GM12801 (cell line): ENCODE data around the gene TRIO.

Experiments
- TF ChIP-seq, protein P1 (sequence below): IDR thresholded peaks from one replicate; pipeline ENCODE4 v1.5.1; 2011; ENCODE audit warnings: control low read depth; ENCODE audit not compliant: insufficient read length; ENCODE audit errors: extremely low read depth

TRIO gene

DNA sequence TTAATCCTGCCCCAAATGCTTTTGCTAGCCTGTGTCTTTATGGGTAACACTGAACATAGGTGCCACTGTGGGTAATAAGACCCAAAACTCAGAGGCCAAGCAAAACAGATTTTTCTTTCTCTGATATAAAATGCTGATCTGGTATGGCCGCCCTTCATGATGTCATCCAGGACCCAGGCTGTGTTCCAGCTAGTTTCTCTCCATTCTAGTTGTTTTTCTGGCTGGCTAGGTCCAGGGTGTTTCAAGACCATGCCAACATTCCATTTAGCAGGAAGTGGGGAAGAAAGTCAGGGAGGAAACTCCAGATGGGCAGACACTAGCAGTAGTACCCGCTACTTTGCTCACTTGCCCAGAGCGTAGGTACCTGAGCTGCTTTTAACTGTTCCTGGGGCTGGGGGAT lies 254.6 kb downstream of the TRIO start:
- TF ChIP-seq, protein P1, sequence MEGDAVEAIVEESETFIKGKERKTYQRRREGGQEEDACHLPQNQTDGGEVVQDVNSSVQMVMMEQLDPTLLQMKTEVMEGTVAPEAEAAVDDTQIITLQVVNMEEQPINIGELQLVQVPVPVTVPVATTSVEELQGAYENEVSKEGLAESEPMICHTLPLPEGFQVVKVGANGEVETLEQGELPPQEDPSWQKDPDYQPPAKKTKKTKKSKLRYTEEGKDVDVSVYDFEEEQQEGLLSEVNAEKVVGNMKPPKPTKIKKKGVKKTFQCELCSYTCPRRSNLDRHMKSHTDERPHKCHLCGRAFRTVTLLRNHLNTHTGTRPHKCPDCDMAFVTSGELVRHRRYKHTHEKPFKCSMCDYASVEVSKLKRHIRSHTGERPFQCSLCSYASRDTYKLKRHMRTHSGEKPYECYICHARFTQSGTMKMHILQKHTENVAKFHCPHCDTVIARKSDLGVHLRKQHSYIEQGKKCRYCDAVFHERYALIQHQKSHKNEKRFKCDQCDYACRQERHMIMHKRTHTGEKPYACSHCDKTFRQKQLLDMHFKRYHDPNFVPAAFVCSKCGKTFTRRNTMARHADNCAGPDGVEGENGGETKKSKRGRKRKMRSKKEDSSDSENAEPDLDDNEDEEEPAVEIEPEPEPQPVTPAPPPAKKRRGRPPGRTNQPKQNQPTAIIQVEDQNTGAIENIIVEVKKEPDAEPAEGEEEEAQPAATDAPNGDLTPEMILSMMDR, result no peak

DNA sequence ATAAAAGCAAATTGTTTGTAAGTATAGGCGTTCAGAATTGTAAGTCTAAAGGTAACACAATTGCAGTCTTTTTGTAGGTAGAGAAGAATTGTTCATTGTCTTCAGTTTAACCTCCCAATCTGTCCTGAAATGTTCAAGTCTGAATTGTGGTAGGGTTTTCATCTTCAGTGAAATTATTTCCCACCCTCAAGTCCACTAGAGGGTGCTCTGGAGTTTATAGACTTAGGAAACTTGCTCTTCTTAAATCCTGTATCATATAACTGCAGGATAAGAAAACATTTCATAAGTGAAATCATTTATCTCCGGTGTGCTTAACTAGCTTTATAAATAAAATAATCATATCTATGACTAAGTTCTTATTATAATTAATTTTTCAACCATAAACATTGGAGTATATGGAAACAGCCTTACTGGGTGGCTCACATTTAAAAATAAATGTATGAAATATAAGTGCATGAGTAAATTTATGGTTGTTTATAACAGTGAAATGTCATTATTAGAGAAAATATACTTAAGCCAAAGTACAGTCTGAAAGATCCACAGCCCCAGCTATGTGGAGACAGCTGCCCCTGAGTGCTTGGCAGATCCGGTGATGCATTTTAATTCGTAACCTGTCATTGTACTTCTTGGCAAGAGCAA lies 256.0 kb downstream of the TRIO start:
- TF ChIP-seq, protein P1, result no peak

DNA sequence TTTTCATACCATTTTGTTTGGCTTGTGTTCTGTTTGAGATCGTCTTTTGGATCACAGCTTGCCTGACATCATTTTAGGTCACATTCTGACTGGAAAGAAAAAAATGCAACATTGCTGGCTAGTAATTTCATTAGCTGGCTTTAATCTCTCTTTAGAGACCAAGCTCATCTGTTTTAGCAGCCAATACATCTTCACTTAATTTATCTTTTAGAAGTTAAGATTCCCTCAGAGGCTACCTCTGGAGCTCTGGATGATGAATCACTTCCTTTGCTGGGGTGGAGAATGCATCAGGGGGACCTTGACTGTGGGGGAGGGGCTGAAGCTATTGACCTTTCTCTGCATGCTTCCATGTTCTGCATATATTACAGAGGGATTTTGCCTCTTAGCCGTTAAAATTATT lies 256.9 kb downstream of the TRIO start:
- TF ChIP-seq, protein P1, result no peak

DNA sequence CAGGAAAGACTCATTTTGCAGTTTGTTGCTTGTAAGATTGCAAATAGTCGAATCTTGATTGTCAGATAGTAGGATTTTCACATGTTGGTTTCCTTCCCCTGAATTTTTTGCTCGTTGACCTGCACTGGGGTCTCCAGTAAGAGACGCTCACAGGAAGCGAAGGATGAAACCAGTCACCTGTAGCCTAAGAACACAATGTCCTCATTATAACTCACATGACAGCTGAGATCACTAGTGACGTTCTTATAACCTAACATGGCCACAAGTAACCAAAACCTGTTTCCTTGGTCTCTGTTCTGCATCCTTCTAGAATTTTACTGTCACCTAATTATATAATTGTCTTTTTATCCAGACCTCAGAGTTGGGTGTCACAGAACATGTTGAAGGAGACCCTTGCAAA lies 257.5 kb downstream of the TRIO start:
- TF ChIP-seq, protein P1, result no peak

DNA sequence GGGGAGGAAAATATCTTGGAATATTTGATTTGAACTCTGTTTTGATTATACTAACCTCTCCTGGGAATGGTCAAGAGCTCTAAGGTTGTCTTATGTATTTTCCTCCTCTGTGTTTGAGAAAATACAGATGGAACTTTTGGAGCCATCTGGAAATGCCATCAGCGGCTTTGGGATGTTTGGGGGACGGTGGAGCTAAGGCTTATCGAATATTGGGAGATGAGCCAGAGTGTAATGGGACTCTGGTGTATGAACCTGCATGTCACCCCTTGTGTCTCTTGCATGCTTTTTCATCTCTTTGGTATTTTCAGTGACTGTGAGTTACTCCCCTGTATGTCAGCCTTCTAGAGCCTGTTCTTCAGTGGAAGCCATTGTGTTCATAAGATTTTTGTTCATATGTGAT lies 258.5 kb downstream of the TRIO start:
- TF ChIP-seq, protein P1, result no peak

DNA sequence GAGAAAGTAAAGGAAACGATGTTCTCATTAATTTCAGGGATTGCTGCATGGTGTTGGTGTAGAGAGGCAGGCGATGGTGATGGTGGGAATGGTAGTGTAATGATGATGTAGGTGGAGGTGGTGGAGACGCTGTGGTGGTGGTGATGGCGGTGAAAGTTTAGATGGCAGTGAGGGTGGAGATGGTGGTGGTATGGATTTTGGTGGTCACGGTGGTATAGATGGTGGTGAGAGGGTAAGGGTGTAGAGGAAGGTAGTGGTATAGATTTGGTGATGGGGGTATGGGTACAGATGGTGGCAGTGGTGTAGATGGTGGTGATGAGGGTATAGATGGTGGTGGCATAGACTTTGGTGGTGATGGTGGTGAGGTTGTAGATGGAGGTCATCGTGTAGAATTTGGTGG lies 259.3 kb downstream of the TRIO start:
- TF ChIP-seq, protein P1, result no peak

DNA sequence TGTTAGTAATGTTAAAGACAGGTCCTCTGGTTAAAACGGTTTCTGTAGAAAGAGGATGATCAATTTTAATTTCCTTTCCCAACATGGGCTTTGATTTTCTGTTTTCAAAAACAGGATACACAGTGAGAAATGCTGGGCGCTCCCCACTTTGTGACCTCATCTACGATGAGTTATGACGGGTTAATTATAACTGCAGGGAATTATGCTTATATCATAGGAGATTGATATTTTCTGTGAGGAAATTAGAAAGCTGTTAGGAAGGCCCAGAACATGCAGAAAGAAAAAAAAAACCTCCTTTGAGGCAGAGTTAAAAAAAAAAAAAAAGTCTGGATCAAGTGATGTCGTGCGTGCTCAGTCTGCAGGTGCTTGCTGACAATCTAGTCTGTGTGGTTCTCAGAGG lies 261.6 kb downstream of the TRIO start:
- TF ChIP-seq, protein P1, result no peak
